HPDE6-E6E7 (cell line): Measurements from ENCODE around the gene MRPL51.
A peak's percentile ranks its signal among the peaks of the same experiment; 100 is the strongest.

Experiments
- DNase-seq: peaks from one replicate; pipeline ENCODE4 v3.0.0; 2011; ENCODE audit warnings: missing footprints; ENCODE audit errors: extremely low spot score

MRPL51 gene

GRCh38 chr12:6461401-6462233, 31.4 kb downstream of the MRPL51 start:
- no peak for DNase-seq

- DNase-seq: no peak
Measured at GRCh38 chr12:6460751-6461371, 32.2 kb downstream of the MRPL51 start.

DNA sequence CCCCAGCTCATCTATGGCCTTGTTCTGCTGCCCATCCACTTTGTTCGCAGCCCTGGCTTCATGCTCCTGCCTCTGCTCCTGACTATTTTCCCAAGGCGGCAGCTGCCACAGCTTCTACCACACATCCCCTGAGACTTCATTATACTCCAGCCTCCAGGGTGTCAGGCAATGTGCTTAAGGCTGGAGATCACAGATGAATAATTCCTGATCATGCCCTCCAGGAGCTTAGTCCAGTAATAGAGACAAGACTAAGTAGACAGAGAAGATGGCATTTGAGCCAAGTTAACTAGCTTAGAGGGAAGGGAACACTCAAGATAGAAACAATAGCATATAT, 34.1 kb downstream of the MRPL51 start:
- no peak for DNase-seq

DNA sequence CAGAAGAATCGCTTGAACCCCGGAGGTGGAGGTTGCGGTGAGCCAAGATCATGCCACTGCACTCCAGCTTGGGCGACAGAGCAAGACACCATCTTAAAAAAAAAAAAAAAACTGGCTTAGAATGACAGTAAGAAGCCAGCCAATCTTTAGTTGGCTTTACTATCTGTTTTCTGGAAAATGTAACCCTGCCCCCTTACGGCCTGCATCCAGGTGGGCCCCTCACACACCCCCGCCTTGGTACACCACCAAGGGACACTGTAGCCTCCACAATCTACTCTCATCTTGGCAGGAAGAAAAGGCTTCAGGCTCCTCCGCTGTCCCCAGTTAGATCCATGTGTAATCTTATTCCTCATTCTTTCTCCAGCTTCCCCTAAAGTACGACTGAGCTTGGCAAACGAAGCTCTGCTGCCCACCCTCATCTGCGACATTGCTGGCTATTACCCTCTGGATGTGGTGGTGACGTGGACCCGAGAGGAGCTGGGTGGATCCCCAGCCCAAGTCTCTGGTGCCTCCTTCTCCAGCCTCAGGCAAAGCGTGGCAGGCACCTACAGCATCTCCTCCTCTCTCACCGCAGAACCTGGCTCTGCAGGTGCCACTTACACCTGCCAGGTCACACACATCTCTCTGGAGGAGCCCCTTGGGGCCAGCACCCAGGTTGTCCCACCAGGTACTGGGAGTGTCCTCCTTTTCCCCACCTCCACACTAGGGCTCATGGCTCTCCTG, 34.6 kb downstream of the MRPL51 start:
- no peak for DNase-seq

DNA sequence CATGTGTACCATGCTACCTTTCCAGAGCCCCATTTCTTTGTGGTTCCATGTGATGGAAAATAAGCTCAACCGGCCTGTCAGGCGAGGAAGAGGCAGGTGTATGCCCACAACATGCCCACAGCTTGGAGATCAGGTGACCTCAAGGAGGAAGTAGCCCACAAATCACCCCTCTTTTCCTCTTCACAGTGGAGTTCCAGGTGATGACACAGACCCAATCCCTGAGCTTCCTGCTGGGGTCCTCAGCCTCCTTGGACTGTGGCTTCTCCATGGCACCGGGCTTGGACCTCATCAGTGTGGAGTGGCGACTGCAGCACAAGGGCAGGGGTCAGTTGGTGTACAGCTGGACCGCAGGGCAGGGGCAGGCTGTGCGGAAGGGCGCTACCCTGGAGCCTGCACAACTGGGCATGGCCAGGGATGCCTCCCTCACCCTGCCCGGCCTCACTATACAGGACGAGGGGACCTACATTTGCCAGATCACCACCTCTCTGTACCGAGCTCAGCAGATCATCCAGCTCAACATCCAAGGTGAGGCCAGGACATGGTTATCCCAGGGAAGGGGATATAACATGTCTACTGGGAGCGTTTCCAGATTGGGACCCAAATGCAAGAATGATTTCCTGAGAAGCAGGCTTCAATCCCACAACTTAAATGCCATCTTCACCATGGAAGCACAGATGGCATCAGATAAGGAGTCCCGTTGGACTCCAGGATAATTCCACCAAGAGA, 35.7 kb downstream of the MRPL51 start:
- no peak for DNase-seq

GRCh38 chr12:6452944-6453630, 40.0 kb downstream of the MRPL51 start:
- no peak for DNase-seq

DNA sequence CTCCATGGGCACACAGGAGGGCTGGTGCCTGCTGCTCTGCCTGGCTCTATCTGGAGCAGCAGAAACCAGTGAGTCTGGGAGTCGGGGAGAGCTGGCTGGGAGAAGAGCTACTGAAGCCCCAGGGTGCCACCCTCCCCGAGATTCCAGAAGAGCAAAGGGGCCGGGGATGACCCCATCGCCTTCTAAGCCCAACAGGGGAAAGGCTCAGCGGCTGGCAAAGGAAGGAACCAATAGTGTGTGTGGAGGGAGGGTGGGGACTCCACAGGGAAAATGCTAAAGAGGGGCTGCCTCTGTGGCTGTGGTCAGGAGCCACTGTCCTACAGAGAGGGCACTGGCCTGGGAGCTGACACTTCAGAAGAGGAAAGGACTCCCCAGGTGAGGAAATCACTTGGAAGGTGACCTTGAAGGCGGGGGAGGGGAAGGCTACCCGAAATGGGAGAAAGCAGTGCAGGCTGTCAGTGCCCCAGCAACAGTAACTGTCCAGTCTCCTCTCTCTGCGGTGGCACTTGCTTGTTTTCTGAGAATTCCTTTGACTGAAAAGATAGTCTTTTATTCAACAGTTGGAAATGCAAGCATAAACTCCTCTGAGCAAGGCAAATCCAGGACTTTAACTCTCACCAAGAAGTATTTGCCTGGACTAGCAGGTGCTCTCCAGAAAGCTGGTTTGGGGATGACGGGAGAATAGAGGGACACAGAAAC, 40.7 kb downstream of the MRPL51 start:
- DNase-seq: peak; percentile 20

GRCh38 chr12:6451348-6452244, 41.5 kb downstream of the MRPL51 start, which contains the start of gene TAPBPL:
Gene TAPBPL, plus strand, starts transcription at chr12:6452042. Its CDS starts 207 bp downstream, at chr12:6452249.
- DNase-seq: peak; percentile 87

DNA sequence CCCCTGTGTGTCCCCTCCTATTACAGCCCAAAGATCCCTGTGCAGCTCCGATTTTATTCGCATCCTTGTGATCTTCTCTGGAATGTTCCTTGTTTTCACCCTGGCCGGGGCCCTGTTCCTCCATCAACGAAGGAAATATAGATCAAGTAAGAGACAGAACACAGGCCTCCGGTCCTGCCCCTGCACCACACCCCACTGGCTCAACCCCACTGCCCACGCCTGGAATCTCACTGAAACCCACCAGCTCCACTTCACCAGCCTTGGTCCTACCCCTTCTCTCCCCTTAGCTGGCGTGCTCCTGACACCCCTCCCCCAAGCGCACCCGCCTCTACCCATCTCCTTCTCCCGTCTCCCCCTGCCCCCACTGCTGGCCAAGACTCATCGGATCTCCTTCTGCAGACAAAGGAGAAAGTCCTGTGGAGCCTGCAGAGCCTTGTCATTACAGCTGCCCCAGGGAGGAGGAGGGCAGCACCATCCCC, 42.2 kb downstream of the MRPL51 start:
- no peak for DNase-seq

DNA sequence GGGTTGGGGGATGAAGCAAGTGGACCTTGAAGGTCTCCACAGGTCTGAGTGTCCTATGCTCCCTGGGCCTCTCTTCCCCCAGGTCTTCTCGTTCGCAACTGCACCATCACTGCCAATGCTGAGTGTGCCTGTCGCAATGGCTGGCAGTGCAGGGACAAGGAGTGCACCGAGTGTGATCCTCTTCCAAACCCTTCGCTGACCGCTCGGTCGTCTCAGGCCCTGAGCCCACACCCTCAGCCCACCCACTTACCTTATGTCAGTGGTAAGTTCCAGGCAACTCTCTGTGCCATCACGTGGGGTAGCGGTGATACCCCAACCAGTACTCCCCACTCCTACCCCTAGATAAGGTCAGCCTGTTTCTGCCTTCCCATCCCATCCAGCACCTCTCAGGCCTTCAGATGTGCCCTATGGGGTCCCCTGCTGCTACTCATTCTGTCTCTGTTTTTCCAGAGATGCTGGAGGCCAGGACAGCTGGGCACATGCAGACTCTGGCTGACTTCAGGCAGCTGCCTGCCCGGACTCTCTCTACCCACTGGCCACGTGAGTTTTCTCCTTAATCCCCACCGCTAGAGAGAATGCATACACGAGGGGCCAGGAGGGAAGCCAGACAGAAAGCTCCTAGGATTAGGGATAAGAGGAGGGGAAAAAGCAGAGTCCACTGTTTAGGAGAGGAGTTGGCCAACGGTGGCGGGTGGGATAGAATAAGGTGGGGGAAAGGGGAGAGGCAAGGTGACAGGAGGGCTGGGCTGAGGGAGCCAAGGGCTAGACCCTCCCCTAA, 42.8 kb downstream of the MRPL51 start:
- no peak for DNase-seq

DNA sequence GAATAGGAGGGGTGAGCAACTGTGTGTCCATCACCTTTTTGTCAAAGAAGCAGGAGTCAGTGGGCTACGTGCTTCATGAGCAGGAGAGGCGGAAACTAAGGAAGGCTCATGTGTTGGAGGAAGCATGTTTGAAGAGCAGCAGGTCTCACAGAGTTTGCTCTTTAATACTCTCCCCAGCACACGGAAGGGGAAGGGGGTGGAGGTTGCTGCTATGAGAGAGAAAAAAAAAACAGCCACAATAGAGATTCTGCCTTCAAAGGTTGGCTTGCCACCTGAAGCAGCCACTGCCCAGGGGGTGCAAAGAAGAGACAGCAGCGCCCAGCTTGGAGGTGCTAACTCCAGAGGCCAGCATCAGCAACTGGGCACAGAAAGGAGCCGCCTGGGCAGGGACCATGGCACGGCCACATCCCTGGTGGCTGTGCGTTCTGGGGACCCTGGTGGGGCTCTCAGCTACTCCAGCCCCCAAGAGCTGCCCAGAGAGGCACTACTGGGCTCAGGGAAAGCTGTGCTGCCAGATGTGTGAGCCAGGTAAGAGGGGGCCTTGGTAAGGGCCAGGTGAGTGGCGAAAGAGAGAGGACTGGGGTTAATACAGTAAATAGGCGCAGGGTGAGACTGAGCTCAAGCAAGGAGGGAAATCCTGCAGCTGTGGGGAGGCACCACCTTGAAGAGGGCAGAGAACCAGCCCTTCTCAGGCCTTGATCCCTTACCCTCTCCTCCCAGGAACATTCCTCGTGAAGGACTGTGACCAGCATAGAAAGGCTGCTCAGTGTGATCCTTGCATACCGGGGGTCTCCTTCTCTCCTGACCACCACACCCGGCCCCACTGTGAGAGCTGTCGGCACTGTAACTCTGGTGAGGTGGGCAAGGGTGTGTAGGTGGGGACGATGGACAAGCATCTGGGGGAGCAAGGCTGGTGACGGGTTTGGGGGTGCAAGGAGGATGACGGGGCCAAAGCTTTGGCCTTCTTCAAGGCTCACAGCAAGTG, 48.1 kb downstream of the MRPL51 start, which contains the start of gene CD27:
Gene CD27 (plus strand): TSS at position 252 of the 985 bp plus-strand sequence. CDS start 141 bp downstream, at position 393.
- DNase-seq: no peak

DNA sequence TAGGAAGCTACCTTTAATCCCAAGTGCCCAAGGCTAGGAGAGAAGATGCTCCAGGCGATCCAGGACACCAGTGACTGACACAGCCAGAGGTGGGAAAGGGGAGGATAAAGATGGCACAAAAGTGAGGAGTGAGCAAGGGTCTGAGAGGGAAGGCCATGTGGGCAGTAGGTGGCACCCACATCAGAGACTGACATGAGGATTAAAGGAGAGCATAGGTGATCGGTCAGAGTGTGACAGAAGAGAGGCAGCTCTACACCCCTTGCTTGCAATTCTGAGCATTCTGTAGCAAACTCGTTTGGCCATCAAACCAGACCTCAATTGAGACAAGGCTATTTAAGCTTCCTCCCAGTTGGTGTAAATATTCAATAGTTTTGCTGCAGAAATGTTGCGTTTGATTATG, 49.0 kb downstream of the MRPL51 start:
- DNase-seq: no peak

DNA sequence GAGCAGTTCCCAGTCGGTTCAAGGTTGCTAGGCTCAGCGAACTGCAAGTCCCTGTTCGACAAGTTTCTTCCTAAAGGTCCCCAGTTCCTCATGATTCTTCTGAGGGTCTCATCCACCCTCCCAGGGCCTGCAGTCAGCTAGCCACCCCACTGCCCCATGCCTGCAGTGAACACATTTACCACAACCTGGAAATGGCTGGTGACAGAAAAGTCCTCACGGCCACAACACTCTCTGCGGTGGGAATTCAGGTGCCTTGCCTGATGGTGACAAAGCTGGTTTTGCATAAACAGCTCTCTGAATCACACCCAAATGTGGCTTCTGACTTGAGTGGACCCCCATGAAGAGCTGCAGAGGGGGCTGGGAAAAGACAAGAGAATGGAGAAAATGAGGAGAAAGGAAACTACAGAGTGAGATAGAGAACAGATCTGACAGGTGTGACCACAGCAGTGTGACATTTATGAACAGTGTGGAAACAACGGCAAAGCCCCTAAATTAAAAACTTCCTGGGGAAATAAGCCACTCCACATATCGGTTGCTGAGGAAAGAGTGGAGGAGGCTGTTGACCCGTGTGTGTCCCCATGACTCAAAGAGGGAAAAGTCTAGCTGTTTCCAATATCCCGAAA, 49.6 kb downstream of the MRPL51 start:
- no peak for DNase-seq

DNA sequence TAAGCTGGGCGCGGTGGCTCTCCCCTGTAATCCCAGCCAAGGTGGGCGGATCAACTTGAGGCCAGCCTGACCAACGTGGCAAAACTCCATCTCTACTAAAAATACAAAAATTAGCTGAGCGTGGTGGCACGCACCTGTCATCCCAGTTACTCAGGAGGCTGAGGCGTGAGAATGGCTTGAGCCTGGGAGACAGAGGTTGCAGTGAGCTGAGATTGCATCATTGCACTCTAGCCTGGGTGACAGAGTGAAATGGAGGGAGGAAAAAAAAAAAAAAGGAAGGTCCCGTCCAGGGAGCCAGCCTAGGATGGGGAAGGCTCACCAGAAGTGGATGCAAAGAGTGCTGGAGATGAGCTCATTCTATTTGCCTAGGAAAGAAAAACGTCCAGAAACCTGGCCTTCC, 50.2 kb downstream of the MRPL51 start:
- no peak for DNase-seq
